Measurements from ENCODE around the gene SNX12.

SNX12 gene

GRCh38 chrX:71095033-71095432, 26.9 kb upstream of the SNX12 start:
- TF ChIP-seq CTCF (IDR thresholded peaks at IDR 0.05; ENCODE audit: insufficient read depth, low read depth, low read length, missing control alignments): no peak
- peak overlapping the region; percentile 81 for H3K4me3 ChIP-seq (ENCODE audit: low read depth, low read length)
- no peak for DNase-seq (ENCODE audit: low read depth)

GRCh38 chrX:71091263-71091662, 23.1 kb upstream of the SNX12 start:
- no peak for DNase-seq (ENCODE audit: low read depth)
- no peak for TF ChIP-seq CTCF (IDR thresholded peaks at IDR 0.05; ENCODE audit: insufficient read depth, low read depth, low read length, missing control alignments)
- H3K4me3 ChIP-seq (ENCODE audit: low read depth, low read length): no peak overlapping the region

- no peak for DNase-seq (ENCODE audit: low read depth)
- H3K4me3 ChIP-seq (ENCODE audit: low read depth, low read length): no peak overlapping the region
- no peak for TF ChIP-seq CTCF (IDR thresholded peaks at IDR 0.05; ENCODE audit: insufficient read depth, low read depth, low read length, missing control alignments)
These were observed 17.8 kb upstream of the SNX12 start for GRCh38 chrX:71085900-71086299.

GRCh38 chrX:71082822-71083221, 14.7 kb upstream of the SNX12 start:
- DNase-seq (ENCODE audit: low read depth): no peak
- no peak for TF ChIP-seq CTCF (IDR thresholded peaks at IDR 0.05; ENCODE audit: insufficient read depth, low read depth, low read length, missing control alignments)
- no peak overlapping the region for H3K4me3 ChIP-seq (ENCODE audit: low read depth, low read length)

GRCh38 chrX:71082124-71082647, 14.1 kb upstream of the SNX12 start:
- TF ChIP-seq CTCF (IDR thresholded peaks at IDR 0.05; ENCODE audit: insufficient read depth, low read depth, low read length, missing control alignments): no peak
- H3K4me3 ChIP-seq (ENCODE audit: low read depth, low read length): no peak overlapping the region
- DNase-seq (ENCODE audit: low read depth): no peak

GRCh38 chrX:71081330-71082123, 13.4 kb upstream of the SNX12 start:
- H3K4me3 ChIP-seq (ENCODE audit: low read depth, low read length): no peak overlapping the region
- no peak for TF ChIP-seq CTCF (IDR thresholded peaks at IDR 0.05; ENCODE audit: insufficient read depth, low read depth, low read length, missing control alignments)
- no peak for DNase-seq (ENCODE audit: low read depth)

- TF ChIP-seq CTCF (IDR thresholded peaks at IDR 0.05; ENCODE audit: insufficient read depth, low read depth, low read length, missing control alignments): no peak
- H3K4me3 ChIP-seq (ENCODE audit: low read depth, low read length): no peak overlapping the region
- no peak for DNase-seq (ENCODE audit: low read depth)
These were observed 2.4 kb upstream of the SNX12 start for GRCh38 chrX:71070531-71070930.
